ENCODE measurements around the gene CNTN4.

DNA sequence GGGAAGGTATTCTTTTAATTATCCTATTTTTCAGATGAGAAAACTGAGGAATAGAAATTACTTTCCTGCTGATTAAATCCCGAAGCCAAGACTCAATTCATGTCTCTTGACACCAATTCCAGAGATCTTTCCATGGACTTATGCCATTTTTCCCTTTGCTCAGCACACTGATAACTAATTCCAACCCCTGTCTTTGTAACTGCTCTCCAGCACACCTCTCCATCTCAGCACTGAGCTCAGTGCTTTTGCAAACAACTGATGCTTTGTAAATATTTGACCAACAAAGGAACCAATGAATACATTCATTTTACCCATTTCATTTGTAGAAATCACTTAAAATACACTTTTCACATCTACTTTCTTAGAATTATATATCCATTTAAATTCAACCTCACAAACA is 762.5 kb downstream of the CNTN4 start:
- TF ChIP-seq CTCF (IDR thresholded peaks at IDR 0.05) (no peak), POLR2A (IDR thresholded peaks at IDR 0.05) (no peak), POLR2AphosphoS5 (IDR thresholded peaks at IDR 0.05) (no peak)

Data from breast epithelium (tissue), 3 donors.